Measurements from ENCODE around the gene ITIH1.

- no peak for TF ChIP-seq CTCF (IDR thresholded peaks at IDR 0.05; ENCODE audit: extremely low read depth in 1 of 2, insufficient read depth in 1 of 2, low read depth in 1 of 2, low read length in 2 of 2)
- no peak for TF ChIP-seq FOS (IDR thresholded peaks at IDR 0.05; ENCODE audit: borderline replicate concordance, insufficient read depth, low read length)
- no peak for TF ChIP-seq POLR2A (IDR thresholded peaks at IDR 0.05; ENCODE audit: low read depth, low read length)
- no peak for TF ChIP-seq JUN (IDR thresholded peaks at IDR 0.05; ENCODE audit: borderline replicate concordance, insufficient read depth, insufficient read length, low read depth)
- TF ChIP-seq POLR2AphosphoS5 (IDR thresholded peaks at IDR 0.05; ENCODE audit: insufficient read depth, low read depth, low read length) = no peak
- no peak for TF ChIP-seq EZH2 (IDR thresholded peaks at IDR 0.05; ENCODE audit: borderline replicate concordance, low read depth, low read length, severe bottlenecking)
Measured at GRCh38 chr3:52809662-52810377, 32.4 kb downstream of the ITIH1 start.

Data from endothelial cell of umbilical vein (primary cell).